Umbilical cord (tissue), 2 donors: Measurements from ENCODE around the gene NDRG2. TPM values are rescaled to one million over a fixed set of nuclear protein-coding genes. Genes with fewer than 3 reads are reported as not detected.
A peak's percentile ranks its signal among the peaks of the same experiment; 100 is the strongest.
"Not testable (repeated sequence)": the region's sequence is repeated elsewhere in the genome, so short reads cannot be mapped to it uniquely, and the experiment has no call there.

Experiments used
- DNase-seq: peaks from one replicate; pipeline ENCODE4 v3.0.0-alpha.2; 2015; ENCODE audit warnings: low spot score
- total RNA-seq: library from RNA; depleted of rRNA; stranded (reverse); fragments of >200 nt; gene quantifications from one replicate; pipeline ENCODE4 v1.2.3, GENCODE V29; 2014; ENCODE audit warnings: low replicate concordance; ENCODE audit not compliant: insufficient read depth

Gene NDRG2
- total RNA-seq, 1 donor from 2014 or later = 40.2 TPM

- no peak for DNase-seq
These were observed 31.8 kb upstream of the NDRG2 start for GRCh38 chr14:21056520-21057163.

GRCh38 chr14:21055432-21056117 is 30.7 kb upstream of the NDRG2 start:
- peak; percentile 65 for DNase-seq

GRCh38 chr14:21054768-21055145 is 29.9 kb upstream of the NDRG2 start:
- DNase-seq = no peak

GRCh38 chr14:21054123-21054767 is 29.4 kb upstream of the NDRG2 start:
- no peak for DNase-seq

GRCh38 chr14:21053184-21054122 is 28.6 kb upstream of the NDRG2 start:
- no peak for DNase-seq

- no peak for DNase-seq
These were observed 25.7 kb upstream of the NDRG2 start for GRCh38 chr14:21050597-21050996.

GRCh38 chr14:21049271-21049673 is 24.4 kb upstream of the NDRG2 start:
- DNase-seq = no peak

- DNase-seq = no peak
These were observed 23.8 kb upstream of the NDRG2 start for GRCh38 chr14:21048638-21049037.

- no peak for DNase-seq
These were observed 22.5 kb upstream of the NDRG2 start for GRCh38 chr14:21047378-21047781.

- DNase-seq = no peak
These were observed 19.2 kb upstream of the NDRG2 start for GRCh38 chr14:21043974-21044618.

GRCh38 chr14:21043387-21043973 is 18.6 kb upstream of the NDRG2 start:
- DNase-seq = no peak

GRCh38 chr14:21042918-21043317 is 18.1 kb upstream of the NDRG2 start:
- no peak for DNase-seq

- DNase-seq = peak; percentile 42
These were observed 17.0 kb upstream of the NDRG2 start, which contains the start of gene RNASE7 for GRCh38 chr14:21041676-21042433. RNASE7 (plus strand) TSS chr14:21042362; CDS start chr14:21042993, 631 bp downstream.

- DNase-seq = not testable (repeated sequence)
These were observed 16.1 kb upstream of the NDRG2 start for GRCh38 chr14:21040941-21041340.

- no peak for DNase-seq
These were observed 15.6 kb upstream of the NDRG2 start for GRCh38 chr14:21040370-21040925.

GRCh38 chr14:21039585-21040369 is 14.9 kb upstream of the NDRG2 start:
- peak; percentile 89 for DNase-seq

- DNase-seq = peak; percentile 91
These were observed 13.9 kb upstream of the NDRG2 start for GRCh38 chr14:21038441-21039422.

GRCh38 chr14:21037156-21037555 is 12.3 kb upstream of the NDRG2 start:
- DNase-seq = no peak
